ENCODE data around the gene MCC.

DNA sequence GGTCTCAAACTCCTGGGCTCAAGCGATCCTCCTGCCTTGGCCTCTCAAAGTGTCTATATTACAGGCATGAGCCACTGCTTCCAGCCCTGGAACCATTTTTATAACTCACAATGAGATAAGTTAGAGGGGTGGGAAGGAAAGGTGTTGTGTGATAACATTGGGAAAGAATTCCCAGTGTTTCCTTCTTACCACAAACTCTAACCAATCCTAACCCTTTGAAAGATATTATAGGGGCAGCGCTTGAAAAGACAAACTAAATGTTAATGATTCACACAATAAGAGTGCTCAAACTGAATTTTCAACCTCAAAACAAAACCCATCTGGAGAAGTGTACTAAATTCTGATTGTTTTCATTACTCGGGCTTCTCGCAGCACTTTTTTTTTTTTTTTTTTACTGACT, 163.2 kb downstream of the MCC start:
- TF ChIP-seq, protein P1, sequence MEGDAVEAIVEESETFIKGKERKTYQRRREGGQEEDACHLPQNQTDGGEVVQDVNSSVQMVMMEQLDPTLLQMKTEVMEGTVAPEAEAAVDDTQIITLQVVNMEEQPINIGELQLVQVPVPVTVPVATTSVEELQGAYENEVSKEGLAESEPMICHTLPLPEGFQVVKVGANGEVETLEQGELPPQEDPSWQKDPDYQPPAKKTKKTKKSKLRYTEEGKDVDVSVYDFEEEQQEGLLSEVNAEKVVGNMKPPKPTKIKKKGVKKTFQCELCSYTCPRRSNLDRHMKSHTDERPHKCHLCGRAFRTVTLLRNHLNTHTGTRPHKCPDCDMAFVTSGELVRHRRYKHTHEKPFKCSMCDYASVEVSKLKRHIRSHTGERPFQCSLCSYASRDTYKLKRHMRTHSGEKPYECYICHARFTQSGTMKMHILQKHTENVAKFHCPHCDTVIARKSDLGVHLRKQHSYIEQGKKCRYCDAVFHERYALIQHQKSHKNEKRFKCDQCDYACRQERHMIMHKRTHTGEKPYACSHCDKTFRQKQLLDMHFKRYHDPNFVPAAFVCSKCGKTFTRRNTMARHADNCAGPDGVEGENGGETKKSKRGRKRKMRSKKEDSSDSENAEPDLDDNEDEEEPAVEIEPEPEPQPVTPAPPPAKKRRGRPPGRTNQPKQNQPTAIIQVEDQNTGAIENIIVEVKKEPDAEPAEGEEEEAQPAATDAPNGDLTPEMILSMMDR (IDR thresholded peaks at IDR 0.05; ENCODE audit: insufficient read depth, low read depth, low read length), result no peak
- TF ChIP-seq EZH2 (IDR thresholded peaks at IDR 0.05; ENCODE audit: insufficient read depth, low read length), result no peak
